Adrenal gland (tissue), 5 donors: Measurements from ENCODE around the gene DFFB.

ENCODE experiments used
- CTCF ChIP-seq, 6 experiments: fragments of 450-650 bp in 4 of 6; fragments of 200-600 bp in 2 of 6; sonication (generic) in 1 of 6; IDR thresholded peaks; 1 replicate in 5 of 6; 2 replicates in 1 of 6; pipeline versions ENCODE4 v1.5.1 to v1.8.0; 2016 to 2021; ENCODE audit warnings: antibody characterized with exemption in 6 of 6, mild to moderate bottlenecking in 2 of 6, moderate library complexity in 1 of 6
- POLR2A ChIP-seq, 2 donors: fragments of 450-650 bp; IDR thresholded peaks; one replicate each; pipeline ENCODE4 v1.6.1; 2017; ENCODE audit warnings: antibody characterized with exemption in 2 of 2, mild to moderate bottlenecking in 2 of 2, moderate library complexity in 1 of 2
- donor health status: DM: no; HTN: no; CAD: no.

DNA sequence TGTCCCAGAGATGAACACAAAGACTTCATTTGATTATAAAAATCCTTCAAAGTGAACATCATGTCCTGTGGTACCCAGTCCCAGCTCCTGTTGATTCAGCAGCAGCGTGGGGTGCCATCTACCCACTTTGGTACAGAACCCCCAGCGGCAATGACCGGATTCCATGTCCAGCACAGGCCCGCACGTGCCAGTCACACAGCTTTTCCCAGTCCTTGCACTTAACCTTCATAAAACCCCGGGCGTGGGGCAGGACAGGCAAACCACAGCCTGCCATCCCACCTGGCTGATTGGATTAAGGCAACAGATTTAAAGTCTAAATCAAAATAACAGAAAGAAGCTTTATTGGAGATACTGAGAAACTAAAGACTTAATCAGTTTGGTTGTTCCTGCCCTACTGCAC is 15.8 kb upstream of the DFFB start:
- TF ChIP-seq CTCF (IDR thresholded peaks at IDR 0.05): no peak
- TF ChIP-seq POLR2A (IDR thresholded peaks at IDR 0.05): no peak
